RCC 7860 (cell line): ENCODE data around the gene ACTG1.
A peak's percentile ranks its signal among the peaks of the same experiment; 100 is the strongest.

Experiments used
- DNase-seq: peaks from one replicate; pipeline ENCODE4 v3.0.0-alpha.2; 2015; ENCODE audit warnings: low spot score
- FAIRE-seq: peaks from 2 replicates; lab custom pipeline; 2012; peaks lifted over from hg19 to GRCh38; lab: Jason Lieb, UNC

ACTG1 gene

GRCh38 chr17:81518785-81519283, 6.2 kb upstream of the ACTG1 start:
- FAIRE-seq (no peak), DNase-seq (no peak)

DNA sequence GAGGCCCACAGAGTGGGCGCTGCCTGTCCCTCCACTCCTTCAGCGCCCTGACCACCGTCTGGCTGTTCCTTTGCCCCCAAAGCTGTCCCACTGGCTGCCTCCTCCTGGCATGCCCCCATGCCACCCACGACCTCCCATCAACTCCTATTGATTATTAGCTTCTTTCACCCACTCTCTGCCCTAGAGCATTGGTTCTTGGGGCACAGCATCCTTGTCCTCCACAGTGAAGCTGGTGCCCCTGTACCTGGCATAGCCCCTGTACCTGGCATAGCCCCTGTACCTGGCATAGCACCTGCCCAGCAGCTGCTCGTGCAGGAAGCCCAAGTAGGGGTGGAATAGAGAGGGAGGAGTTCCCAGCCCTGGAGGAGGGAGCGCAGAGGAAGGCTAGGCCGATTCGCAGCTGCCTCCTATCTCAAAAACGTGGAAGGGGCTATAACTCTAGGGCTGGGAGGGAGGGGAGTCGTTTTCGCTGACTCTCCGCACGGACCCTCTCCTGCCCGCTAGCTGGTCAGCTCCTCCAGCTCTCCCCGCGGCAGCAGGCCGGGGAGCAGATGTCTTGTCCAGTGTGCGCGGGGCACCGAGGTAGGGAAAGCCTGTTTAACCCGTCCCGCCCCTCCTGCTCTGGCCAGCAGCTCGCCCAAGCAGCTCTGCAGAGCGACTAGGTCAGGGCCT, 5.7 kb upstream of the ACTG1 start:
- FAIRE-seq = no peak
- DNase-seq = no peak

GRCh38 chr17:81517339-81518112, 4.9 kb upstream of the ACTG1 start:
- FAIRE-seq (no peak), DNase-seq (no peak)

DNA sequence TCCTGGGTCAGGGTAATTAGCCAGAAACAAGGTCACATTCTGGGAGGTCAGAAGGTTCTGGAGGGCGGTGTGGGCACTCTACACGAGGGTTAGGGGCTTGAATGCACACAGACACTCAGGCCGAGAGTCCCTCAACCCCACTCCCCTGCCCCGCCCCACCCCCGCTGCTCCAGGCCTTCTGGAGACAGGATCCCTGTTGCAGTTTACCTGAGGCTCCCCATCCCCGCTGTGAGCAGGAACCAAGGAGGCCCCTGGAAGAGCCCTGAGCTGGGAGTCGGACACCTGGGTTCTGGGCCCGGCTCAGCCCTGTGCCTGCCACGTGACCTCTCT, 4.4 kb upstream of the ACTG1 start:
- FAIRE-seq = no peak
- DNase-seq = no peak

DNA sequence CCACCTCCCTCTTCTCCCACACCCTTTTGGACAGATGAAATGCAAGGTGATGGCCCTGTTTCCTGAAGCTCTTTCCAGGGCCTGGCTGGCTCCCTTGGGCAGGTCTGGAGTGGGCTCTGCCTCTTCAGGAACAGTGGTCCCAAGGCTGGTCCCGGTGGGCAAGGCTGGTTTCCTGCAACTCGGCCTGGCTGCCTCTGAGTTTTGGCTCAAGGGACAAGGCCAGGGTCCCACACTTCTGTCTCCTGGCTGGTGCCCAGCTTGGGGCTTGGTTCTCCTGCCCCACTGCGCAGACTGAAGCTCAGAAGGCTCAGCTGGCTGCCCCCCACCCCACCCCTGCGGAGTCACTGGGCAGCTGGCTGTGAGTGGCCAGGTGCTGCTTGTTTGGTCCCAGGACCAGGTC, 3.8 kb upstream of the ACTG1 start:
- no peak for FAIRE-seq

GRCh38 chr17:81515530-81516041, 3.0 kb upstream of the ACTG1 start:
- DNase-seq (no peak), FAIRE-seq (no peak)

More for the DNA sequence above, 3.8 kb upstream of the ACTG1 start:
- DNase-seq = no peak

DNA sequence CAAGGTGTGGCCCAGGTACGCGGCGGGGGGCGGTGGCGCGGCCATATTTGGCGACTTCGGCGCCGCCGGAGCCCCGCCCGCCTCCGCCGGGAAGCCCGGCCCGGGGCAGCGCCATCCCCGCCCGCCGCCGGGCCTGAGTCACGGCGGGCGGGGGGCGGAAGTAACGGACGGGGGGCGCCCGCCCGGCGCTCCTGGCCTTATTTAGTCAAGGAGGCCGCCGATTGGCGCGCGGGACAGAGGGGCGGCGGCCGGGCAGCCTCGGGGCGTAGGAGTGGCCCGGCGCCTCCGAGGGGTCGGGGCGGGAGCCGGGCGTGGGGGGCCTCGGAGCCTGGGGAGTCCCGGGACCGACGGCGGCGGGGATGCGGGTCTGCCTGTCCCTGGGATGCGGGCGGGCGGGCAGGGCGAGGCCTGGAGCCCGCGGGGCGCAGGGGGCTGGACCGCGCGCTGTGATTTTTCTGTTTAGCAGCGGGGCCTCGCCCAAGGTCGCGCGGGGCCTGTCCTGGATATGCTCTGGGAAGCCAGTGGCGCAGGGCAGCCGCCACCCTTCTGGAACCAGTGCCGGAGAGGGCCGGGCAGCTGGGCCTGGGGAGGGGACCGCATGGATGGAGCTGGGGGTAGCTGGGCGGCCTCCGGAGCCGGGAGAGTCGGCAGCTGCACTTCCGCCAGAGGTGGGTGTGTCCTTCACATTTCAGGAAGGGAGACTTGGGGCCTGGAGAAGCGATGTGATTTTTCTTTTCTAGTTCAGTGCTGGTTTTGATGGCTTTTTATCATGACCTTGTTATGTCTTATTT, 2.3 kb upstream of the ACTG1 start:
- FAIRE-seq (no peak), DNase-seq (peak; percentile 71)

GRCh38 chr17:81514489-81514738, 1.8 kb upstream of the ACTG1 start:
- FAIRE-seq (no peak), DNase-seq (no peak)

DNA sequence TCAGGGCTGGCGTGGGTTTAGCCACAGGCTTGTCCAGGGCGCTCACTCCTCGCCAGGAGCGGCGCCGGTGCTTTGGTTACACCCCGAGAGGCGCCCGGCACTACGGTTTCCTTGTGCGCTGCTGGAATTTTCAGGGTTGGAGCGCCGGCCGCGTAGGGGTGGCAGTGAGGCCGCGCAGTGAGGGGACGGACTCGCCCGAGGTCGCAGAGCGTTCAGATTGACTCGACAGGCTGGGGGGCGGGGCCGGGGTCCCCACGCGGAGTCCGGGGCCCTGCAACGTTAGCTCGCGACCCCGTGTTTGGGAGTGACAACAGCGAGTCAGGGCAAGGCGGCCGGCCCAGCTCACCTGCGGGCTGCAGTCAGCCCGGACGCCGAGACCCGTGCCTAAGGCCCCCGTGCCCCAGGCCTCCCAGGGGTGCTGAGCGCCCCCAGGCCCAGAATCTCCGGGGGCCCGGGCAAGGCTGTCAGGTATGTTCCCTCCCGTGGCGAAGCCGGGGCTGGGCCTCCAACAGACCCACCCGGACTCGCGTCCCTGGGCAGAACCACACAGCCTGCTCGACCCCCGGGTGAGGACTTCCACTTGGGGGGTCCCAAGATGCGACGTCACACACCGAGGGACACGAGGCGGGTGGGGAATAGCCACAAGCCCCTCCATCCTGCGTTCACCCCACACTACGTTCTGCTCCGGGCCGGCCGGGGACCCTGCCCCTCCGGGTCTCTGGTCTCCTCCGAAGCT, 1.3 kb upstream of the ACTG1 start:
- FAIRE-seq = no peak
- DNase-seq = peak; percentile 64

DNA sequence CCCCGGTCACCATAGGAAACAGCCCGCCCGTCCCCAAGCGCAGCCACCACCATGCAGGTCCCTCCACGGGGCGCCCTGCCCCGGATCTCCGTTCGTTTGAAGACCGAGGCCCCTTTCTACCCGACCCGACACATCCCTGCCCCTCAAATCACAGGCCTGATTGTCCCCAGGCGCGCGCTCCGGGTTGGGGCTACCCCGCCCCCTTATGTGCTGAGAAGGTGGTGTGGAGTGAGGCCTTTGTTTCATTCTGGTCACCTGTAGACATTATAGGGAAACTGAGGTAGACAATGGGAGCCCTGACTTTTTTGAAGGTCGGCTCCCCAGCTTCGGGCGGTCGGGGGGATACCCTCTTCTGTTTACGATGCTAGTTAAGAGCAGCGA, 763 bp upstream of the ACTG1 start:
- DNase-seq (peak; percentile 49), FAIRE-seq (no peak)

- DNase-seq (peak; percentile 14), FAIRE-seq (no peak)
These were observed 616 bp downstream of the ACTG1 start for GRCh38 chr17:81511804-81512561.

GRCh38 chr17:81511554-81511803, 1.1 kb downstream of the ACTG1 start:
- DNase-seq = no peak
- FAIRE-seq = no peak

DNA sequence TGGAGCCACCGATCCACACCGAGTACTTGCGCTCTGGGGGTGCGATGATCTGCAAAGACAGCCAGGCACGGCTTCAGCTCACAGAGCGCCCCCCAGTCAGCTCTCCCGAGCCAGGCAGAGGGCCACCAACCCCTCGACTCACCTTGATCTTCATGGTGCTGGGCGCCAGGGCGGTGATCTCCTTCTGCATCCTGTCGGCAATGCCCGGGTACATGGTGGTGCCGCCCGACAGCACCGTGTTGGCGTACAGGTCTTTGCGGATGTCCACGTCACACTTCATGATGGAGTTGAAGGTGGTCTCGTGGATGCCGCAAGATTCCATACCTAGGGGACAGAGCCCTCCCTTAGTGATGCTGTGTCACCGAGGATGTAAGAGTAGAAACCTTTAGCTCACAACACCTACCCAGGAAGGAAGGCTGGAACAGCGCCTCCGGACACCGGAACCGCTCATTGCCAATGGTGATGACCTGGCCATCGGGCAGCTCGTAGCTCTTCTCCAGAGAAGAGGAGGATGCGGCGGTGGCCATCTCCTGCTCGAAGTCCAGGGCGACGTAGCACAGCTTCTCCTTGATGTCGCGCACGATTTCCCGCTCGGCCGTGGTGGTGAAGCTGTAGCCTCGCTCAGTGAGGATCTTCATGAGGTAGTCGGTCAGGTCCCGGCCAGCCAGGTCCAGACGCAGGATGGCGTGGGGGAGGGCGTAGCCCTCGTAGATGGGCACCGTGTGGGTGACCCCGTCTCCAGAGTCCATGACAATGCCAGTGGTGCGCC, 1.6 kb downstream of the ACTG1 start:
- DNase-seq = peak; percentile 11
- no peak for FAIRE-seq

DNA sequence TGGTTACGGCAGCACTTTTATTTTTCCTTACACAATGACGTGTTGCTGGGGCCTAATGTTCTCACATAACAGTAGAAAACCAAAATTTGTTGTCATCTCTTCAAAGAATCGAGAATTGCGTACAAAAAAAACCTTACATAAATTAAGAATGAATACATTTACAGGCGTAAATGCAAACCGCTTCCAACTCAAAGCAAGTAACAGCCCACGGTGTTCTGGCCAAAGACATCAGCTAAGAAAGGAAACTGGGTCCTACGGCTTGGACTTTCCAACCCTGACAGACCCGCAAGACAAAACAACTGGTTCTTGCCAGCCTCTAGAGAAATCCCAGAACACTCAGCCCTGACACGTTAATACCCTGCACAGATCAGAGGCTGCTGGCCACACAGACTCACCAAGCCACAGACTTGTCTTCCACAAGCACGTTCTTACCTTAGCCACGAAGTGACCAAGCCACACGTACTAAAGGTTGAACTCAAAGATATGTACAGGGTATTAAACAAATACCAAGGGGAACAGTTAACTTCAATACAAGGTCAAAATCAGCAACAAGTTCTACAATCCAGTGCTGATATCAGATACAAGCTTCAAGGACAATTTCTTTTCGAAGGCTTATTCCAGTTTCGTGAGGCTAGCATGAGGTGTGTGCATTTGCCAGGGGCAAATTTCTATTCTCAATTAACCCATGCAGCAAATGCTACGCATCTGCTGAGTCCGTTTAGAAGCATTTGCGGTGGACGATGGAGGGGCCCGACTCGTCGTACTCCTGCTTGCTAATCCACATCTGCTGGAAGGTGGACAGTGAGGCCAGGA, 2.4 kb downstream of the ACTG1 start:
- DNase-seq (peak; percentile 28), FAIRE-seq (no peak)

GRCh38 chr17:81509207-81509971, 3.2 kb downstream of the ACTG1 start:
- FAIRE-seq = no peak

GRCh38 chr17:81508639-81509206, 3.9 kb downstream of the ACTG1 start:
- FAIRE-seq (no peak), DNase-seq (peak; percentile 70)

More at GRCh38 chr17:81509207-81509971, 3.2 kb downstream of the ACTG1 start:
- no peak for DNase-seq

DNA sequence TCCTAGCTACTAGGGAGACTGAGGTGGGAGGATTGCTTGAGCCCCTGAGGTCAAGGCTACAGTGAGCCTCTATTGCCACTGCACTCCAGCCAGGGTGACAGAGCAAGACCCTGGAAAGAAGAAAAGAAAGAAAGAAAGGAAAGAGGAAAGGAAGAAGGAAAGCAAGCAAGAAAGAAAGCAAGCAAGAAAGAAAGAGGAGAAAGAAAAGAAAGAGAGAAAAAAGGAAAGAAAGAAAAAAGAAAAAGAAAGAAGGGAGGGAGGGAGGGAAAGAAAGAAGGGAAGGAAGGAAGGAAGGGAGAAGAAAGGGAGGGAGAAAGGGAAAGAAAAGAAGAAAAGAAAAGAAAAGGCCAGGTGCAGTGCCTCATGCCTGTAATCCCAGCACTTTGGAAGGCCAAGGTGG, 9.0 kb downstream of the ACTG1 start:
- DNase-seq (no peak), FAIRE-seq (no peak)

GRCh38 chr17:81502471-81503017, 10.1 kb downstream of the ACTG1 start:
- FAIRE-seq = no peak
- no peak for DNase-seq
